Endothelial cell (in vitro differentiated cells): ENCODE data around the gene NOS3. TPM values are rescaled to one million over a fixed set of nuclear protein-coding genes. Genes with fewer than 3 reads are reported as not detected.

ENCODE experiments used
- DNase-seq: peaks from one replicate; pipeline ENCODE4 v3.0.0; 2021; ENCODE audit warnings: low spot score
- H3K27ac Mint-ChIP-seq: one replicate; pipeline ENCODE4 v1.8.0; 2021; ENCODE audit warnings: mixed read lengths, inconsistent platforms; ENCODE audit not compliant: unreplicated experiment
- H3K27me3 Mint-ChIP-seq: one replicate; pipeline ENCODE4 v1.8.0; 2021; ENCODE audit warnings: mild to moderate bottlenecking, moderate library complexity, mixed read lengths, inconsistent platforms; ENCODE audit not compliant: unreplicated experiment
- H3K36me3 Mint-ChIP-seq: one replicate; pipeline ENCODE4 v1.8.0; 2021; ENCODE audit warnings: mild to moderate bottlenecking, low read depth, mixed read lengths, inconsistent platforms; ENCODE audit not compliant: unreplicated experiment
- H3K4me1 Mint-ChIP-seq: one replicate; pipeline ENCODE4 v1.8.0; 2021; ENCODE audit warnings: mild to moderate bottlenecking, mixed read lengths, inconsistent platforms; ENCODE audit not compliant: unreplicated experiment
- H3K4me3 Mint-ChIP-seq: one replicate; pipeline ENCODE4 v1.8.0; 2021; ENCODE audit warnings: mild to moderate bottlenecking, mixed read lengths, inconsistent platforms; ENCODE audit not compliant: unreplicated experiment
- H3K9me3 Mint-ChIP-seq: one replicate; pipeline ENCODE4 v1.8.0; 2021; ENCODE audit warnings: mixed read lengths, inconsistent platforms; ENCODE audit not compliant: unreplicated experiment
- total RNA-seq: library from RNA; stranded (reverse); fragmentation: NEBNext Ultra II Directional; extraction: Animal tissue kit (Norgen Biotek cat#: 25700); gene quantifications from one replicate; pipeline ENCODE4 v1.2.1, GENCODE V29; 2021; ENCODE audit not compliant: unreplicated experiment
- TF ChIP-seq, protein P1 (sequence below): fragments of 200-600 bp; sonication (generic); IDR thresholded peaks from one replicate; pipeline ENCODE4 v1.5.0; 2021; ENCODE audit warnings: antibody characterized with exemption; ENCODE audit not compliant: unreplicated experiment

NOS3 gene
- total RNA-seq, 1 donor from 2014 or later: 102 TPM

DNA sequence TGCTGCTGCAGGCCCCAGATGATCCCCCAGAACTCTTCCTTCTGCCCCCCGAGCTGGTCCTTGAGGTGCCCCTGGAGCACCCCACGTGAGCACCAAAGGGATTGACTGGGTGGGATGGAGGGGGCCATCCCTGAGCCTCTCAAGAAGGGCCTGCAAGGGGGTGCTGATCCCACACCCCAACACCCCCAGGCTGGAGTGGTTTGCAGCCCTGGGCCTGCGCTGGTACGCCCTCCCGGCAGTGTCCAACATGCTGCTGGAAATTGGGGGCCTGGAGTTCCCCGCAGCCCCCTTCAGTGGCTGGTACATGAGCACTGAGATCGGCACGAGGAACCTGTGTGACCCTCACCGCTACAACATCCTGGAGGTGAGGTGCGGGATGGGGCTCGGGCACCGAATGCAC is 8.2 kb downstream of the NOS3 start:
- Mint-ChIP-seq H3K36me3 (peaks cover 45% of the 10 kb centered on the region), H3K27me3 (peaks cover 11% of the 10 kb centered on the region), H3K4me3 (no peak overlapping the region), H3K27ac (no peak overlapping the region), H3K9me3 (no peaks in the 10 kb centered on the region), H3K4me1 (peaks cover 6% of the 10 kb centered on the region)
- DNase-seq: no peak
- TF ChIP-seq, protein P1, sequence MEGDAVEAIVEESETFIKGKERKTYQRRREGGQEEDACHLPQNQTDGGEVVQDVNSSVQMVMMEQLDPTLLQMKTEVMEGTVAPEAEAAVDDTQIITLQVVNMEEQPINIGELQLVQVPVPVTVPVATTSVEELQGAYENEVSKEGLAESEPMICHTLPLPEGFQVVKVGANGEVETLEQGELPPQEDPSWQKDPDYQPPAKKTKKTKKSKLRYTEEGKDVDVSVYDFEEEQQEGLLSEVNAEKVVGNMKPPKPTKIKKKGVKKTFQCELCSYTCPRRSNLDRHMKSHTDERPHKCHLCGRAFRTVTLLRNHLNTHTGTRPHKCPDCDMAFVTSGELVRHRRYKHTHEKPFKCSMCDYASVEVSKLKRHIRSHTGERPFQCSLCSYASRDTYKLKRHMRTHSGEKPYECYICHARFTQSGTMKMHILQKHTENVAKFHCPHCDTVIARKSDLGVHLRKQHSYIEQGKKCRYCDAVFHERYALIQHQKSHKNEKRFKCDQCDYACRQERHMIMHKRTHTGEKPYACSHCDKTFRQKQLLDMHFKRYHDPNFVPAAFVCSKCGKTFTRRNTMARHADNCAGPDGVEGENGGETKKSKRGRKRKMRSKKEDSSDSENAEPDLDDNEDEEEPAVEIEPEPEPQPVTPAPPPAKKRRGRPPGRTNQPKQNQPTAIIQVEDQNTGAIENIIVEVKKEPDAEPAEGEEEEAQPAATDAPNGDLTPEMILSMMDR: no peak

DNA sequence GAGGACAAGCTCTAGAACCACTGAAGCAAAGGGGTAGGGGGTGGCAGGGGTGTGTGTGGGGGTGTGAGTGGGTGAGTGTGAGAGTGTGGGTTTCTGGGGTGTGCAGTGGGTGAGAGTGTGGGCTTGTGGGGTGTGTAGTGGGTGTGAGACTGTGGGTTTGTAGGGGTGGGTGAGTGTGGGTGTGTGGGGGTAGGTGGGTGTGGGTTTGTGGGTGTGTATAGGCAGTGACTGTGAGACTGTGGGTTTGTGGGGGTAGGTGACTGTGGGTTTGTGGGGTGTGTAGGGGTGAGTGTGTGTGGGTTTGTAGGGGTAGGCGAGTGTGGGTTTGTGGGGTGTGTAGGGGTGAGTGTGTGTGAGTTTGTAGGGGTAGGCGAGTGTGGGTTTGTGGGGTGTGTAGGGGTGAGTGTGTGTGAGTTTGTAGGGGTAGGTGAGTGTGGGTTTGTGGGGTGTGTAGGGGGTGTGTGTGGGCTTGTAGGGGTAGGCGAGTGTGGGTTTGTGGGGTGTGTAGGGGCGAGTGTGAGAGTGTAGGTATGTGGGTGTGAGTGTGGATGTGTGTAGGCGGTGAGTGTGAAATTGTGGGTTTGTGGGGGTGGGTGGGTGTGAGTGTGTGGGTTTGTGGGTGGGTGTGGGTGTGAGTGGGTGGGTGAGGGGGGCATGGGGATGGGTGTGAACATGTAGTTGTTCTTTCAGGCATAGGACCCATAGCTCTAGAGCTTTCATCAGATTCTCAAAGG is 8.8 kb downstream of the NOS3 start:
- Mint-ChIP-seq H3K4me3 (no peak overlapping the region), H3K4me1 (peaks cover 3% of the 10 kb centered on the region), H3K36me3 (peaks cover 45% of the 10 kb centered on the region), H3K9me3 (no peaks in the 10 kb centered on the region), H3K27me3 (peaks cover 12% of the 10 kb centered on the region), H3K27ac (no peak overlapping the region)
- TF ChIP-seq, protein P1: no peak
- DNase-seq: no peak

DNA sequence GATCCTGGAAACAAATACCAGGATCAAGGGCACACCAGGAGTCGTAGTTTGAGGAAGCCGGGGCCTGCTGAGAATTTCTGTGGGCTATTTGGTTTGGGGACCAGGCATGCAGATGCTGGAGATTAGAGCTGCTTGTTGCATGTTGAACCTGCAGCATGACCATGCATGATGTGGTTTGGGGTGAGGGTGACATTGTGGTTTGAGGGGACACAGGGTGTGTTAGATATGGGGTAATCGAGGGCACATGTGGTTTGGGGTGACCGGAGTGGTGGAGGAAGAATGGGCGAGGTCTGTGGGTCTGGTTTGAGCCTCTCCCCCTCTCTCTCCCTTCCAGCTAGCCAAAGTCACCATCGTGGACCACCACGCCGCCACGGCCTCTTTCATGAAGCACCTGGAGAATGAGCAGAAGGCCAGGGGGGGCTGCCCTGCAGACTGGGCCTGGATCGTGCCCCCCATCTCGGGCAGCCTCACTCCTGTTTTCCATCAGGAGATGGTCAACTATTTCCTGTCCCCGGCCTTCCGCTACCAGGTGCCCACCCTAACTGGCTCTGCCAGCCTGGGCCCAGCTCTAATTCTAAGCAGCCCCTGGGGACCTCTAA is 10.2 kb downstream of the NOS3 start:
- H3K4me1 Mint-ChIP-seq: peaks cover 4% of the 10 kb centered on the region

DNA sequence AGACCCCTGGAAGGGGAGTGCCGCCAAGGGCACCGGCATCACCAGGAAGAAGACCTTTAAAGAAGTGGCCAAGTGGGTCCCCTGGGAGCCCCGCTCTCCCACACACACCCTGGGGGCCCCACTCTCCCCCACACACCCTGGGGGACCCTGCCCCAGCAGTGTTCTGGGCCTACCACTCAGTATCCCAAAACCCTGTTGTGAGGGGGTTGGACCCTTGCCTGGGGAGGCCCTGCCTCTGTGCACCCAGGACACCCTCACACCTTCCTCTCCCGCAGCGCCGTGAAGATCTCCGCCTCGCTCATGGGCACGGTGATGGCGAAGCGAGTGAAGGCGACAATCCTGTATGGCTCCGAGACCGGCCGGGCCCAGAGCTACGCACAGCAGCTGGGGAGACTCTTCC is 10.7 kb downstream of the NOS3 start:
- H3K36me3 Mint-ChIP-seq: peaks cover 59% of the 10 kb centered on the region
- peaks cover 17% of the 10 kb centered on the region for H3K27me3 Mint-ChIP-seq
- no peak overlapping the region for H3K27ac Mint-ChIP-seq
- no peak for DNase-seq
- H3K9me3 Mint-ChIP-seq: no peaks in the 10 kb centered on the region
- H3K4me1 Mint-ChIP-seq: peaks cover 8% of the 10 kb centered on the region
- H3K4me3 Mint-ChIP-seq: no peak overlapping the region
- TF ChIP-seq, protein P1: no peak

More for the DNA sequence above, 10.2 kb downstream of the NOS3 start:
- H3K4me3 Mint-ChIP-seq: peak overlapping the region; percentile 77
- no peak for DNase-seq
- TF ChIP-seq, protein P1: no peak
- H3K27me3 Mint-ChIP-seq: peaks cover 13% of the 10 kb centered on the region
- peaks cover 56% of the 10 kb centered on the region for H3K36me3 Mint-ChIP-seq
- H3K9me3 Mint-ChIP-seq: no peaks in the 10 kb centered on the region
- no peak overlapping the region for H3K27ac Mint-ChIP-seq

DNA sequence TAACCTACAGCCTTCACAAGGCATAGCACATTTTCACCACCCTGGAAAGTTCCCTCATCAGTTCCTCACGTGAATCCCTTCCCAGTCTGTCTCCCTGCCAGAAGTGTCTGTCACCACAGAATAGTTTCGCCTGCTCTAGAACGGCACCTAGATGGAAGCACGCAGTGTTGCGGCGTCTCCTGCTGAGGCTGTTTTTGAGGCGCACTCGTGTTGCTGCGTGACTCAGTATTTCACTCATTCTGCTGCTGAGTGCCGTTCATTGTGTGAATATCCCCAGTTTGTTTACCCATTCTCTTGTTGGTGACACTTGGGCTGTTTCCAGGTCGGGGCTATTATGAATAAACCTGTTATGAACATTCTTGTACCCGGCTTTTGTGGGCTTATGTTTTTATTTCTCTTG is 12.8 kb downstream of the NOS3 start:
- DNase-seq: no peak
- Mint-ChIP-seq H3K9me3 (peaks cover 6% of the 10 kb centered on the region), H3K4me1 (peaks cover 19% of the 10 kb centered on the region), H3K27me3 (peaks cover 16% of the 10 kb centered on the region), H3K36me3 (peaks cover 55% of the 10 kb centered on the region), H3K4me3 (peak overlapping the region; percentile 19), H3K27ac (peak overlapping the region; percentile 3)
- TF ChIP-seq, protein P1: no peak
